H1 (cell line): Measurements from ENCODE around the gene SRSF7. TPM values are rescaled to one million over a fixed set of nuclear protein-coding genes. Genes with fewer than 3 reads are reported as not detected.

ENCODE experiments used
- CTCF ChIA-PET: fragments of 300-600 bp; sonication (Branson Sonifier 250); formaldehyde crosslinking; loops from one replicate; lab custom pipeline; 2021; ENCODE audit not compliant: partially characterized antibody; lab: Charles Lee
- POLR2A ChIA-PET: fragments of 300-600 bp; sonication (Branson Sonifier 250); formaldehyde crosslinking; loops from one replicate; lab custom pipeline; 2021; ENCODE audit warnings: inconsistent platforms; ENCODE audit not compliant: partially characterized antibody; lab: Charles Lee
- DNase-seq, 2 experiments: peaks; one replicate each; pipeline versions ENCODE4 v3.0.0 to v3.0.0-alpha.2; 2010 to 2022; ENCODE audit warnings: low spot score in 2 of 2, low read depth in 1 of 2, mixed read lengths in 1 of 2
- FAIRE-seq: peaks from 2 replicates; lab custom pipeline; 2011; peaks lifted over from hg19 to GRCh38; lab: Jason Lieb, UNC
- H2AFZ ChIP-seq: 2 replicates; pipeline ENCODE4 v1.8.1; 2012; ENCODE audit warnings: low read length, inconsistent platforms
- H2AK5ac ChIP-seq: 2 replicates; pipeline ENCODE4 v1.6.1; 2013; ENCODE audit warnings: low read depth, low read length
- H2BK120ac ChIP-seq: replicated peaks from 2 replicates; pipeline ENCODE3; 2013; ENCODE audit warnings: low read depth, low read length, inconsistent platforms
- H2BK12ac ChIP-seq: 2 replicates; pipeline ENCODE4 v1.6.1; 2013; ENCODE audit warnings: low read depth, low read length
- H2BK15ac ChIP-seq: 2 replicates; pipeline ENCODE4 v1.6.1; 2013; ENCODE audit warnings: low read length
- H2BK20ac ChIP-seq: 2 replicates; pipeline ENCODE4 v1.6.1; 2013; ENCODE audit warnings: low read length
- H2BK5ac ChIP-seq: 2 replicates; pipeline ENCODE4 v1.6.1; 2013; ENCODE audit warnings: low read depth, low read length
- H3K14ac ChIP-seq: 2 replicates; pipeline ENCODE4 v1.6.1; 2013; ENCODE audit warnings: inconsistent platforms; ENCODE audit not compliant: insufficient read length
- H3K18ac ChIP-seq: 2 replicates; pipeline ENCODE4 v1.6.1; 2013; ENCODE audit warnings: low read length; ENCODE audit errors: extremely low read depth
- H3K23ac ChIP-seq: 2 replicates; pipeline ENCODE4 v1.6.1; 2013; ENCODE audit warnings: inconsistent platforms; ENCODE audit not compliant: insufficient read length
- H3K23me2 ChIP-seq: 2 replicates; pipeline ENCODE4 v1.6.1; 2013; ENCODE audit warnings: low read depth, low read length
- H3K27ac ChIP-seq: 2 replicates; pipeline ENCODE4 v1.6.1; 2011; ENCODE audit warnings: low read depth, low read length, inconsistent platforms
- H3K27me3 ChIP-seq, 4 experiments: replicated peaks in 1 of 4; 1 replicate in 1 of 4; 2 replicates in 3 of 4; pipeline versions ENCODE4 v1.6.1 to v1.8.1; 2011 to 2013; ENCODE audit warnings: low read length in 3 of 4, mild to moderate bottlenecking in 3 of 4, inconsistent platforms in 2 of 4, mixed read lengths in 2 of 4, moderate library complexity in 1 of 4; ENCODE audit not compliant: control insufficient read depth in 3 of 4, insufficient read depth in 3 of 4; ENCODE audit errors: extremely low read depth in 1 of 4
- H3K36me3 ChIP-seq, 4 experiments: 2 replicates each; pipeline versions ENCODE4 v1.6.1 to v1.8.1; 2011 to 2013; ENCODE audit warnings: mild to moderate bottlenecking in 4 of 4, low read length in 3 of 4, moderate library complexity in 2 of 4, control low read depth in 1 of 4, inconsistent platforms in 1 of 4; ENCODE audit not compliant: insufficient read depth in 4 of 4, control insufficient read depth in 2 of 4
- H3K4ac ChIP-seq: replicated peaks from 2 replicates; pipeline ENCODE3; 2013; ENCODE audit warnings: low read length, low read depth, mixed read lengths, inconsistent platforms; ENCODE audit not compliant: insufficient read length
- H3K4me1 ChIP-seq, 4 experiments: replicated peaks in 1 of 4; 1 replicate in 1 of 4; 2 replicates in 3 of 4; pipeline versions ENCODE4 v1.6.1 to v1.8.1; 2011 to 2013; ENCODE audit warnings: low read length in 3 of 4, inconsistent platforms in 2 of 4, mixed read lengths in 1 of 4; ENCODE audit not compliant: insufficient read depth in 4 of 4, control insufficient read depth in 3 of 4
- H3K4me2 ChIP-seq, 2 experiments: 2 replicates each; pipeline versions ENCODE4 v1.6.1 to v1.8.1; 2011 to 2013; ENCODE audit warnings: low read depth in 2 of 2, low read length in 2 of 2, control low read depth in 1 of 2, inconsistent platforms in 1 of 2, mild to moderate bottlenecking in 1 of 2; ENCODE audit not compliant: insufficient read depth in 1 of 2
- H3K4me3 ChIP-seq, 4 experiments: fragments of 200-600, 300-600 bp in 1 of 4; sonication (generic), shearing (Covaris generic), sonication (Bioruptor Twin) in 1 of 4; 2 replicates each; pipeline versions ENCODE4 v1.5.1 to v1.8.1; 2011 to 2016; ENCODE audit warnings: low read length in 4 of 4, low read depth in 3 of 4, control low read depth in 2 of 4, inconsistent platforms in 2 of 4, mild to moderate bottlenecking in 2 of 4, mixed read lengths in 1 of 4, moderate library complexity in 1 of 4; ENCODE audit not compliant: insufficient read depth in 2 of 4; ENCODE audit errors: extremely low read depth in 1 of 4
- H3K56ac ChIP-seq: replicated peaks from 2 replicates; pipeline ENCODE3; 2013; ENCODE audit warnings: low read depth, mild to moderate bottlenecking, mixed read lengths, low read length, inconsistent platforms; ENCODE audit not compliant: insufficient read length
- H3K79me1 ChIP-seq: 2 replicates; pipeline ENCODE4 v1.6.1; 2013; ENCODE audit warnings: low read depth, low read length, control low read depth
- H3K79me2 ChIP-seq, 2 experiments: 2 replicates each; pipeline versions ENCODE4 v1.6.1 to v1.8.1; 2012 to 2013; ENCODE audit warnings: low read length in 2 of 2, mild to moderate bottlenecking in 2 of 2, inconsistent platforms in 1 of 2; ENCODE audit not compliant: insufficient read depth in 2 of 2, control insufficient read depth in 1 of 2
- H3K9ac ChIP-seq, 4 experiments: replicated peaks in 1 of 4; 1 replicate in 1 of 4; 2 replicates in 3 of 4; pipeline versions ENCODE4 v1.6.1 to v1.8.1; 2011 to 2013; ENCODE audit warnings: low read depth in 3 of 4, low read length in 3 of 4, control low read depth in 2 of 4, mild to moderate bottlenecking in 2 of 4, moderate library complexity in 2 of 4, inconsistent platforms in 1 of 4; ENCODE audit errors: extremely low read depth in 1 of 4
- H3K9me3 ChIP-seq, 2 experiments: 2 replicates each; pipeline versions ENCODE4 v1.6.1 to v1.8.1; 2012 to 2013; ENCODE audit warnings: mild to moderate bottlenecking in 2 of 2, moderate library complexity in 2 of 2, control low read depth in 1 of 2, inconsistent platforms in 1 of 2, low read depth in 1 of 2, low read length in 1 of 2, mixed read lengths in 1 of 2; ENCODE audit not compliant: insufficient read depth in 2 of 2
- H4K20me1 ChIP-seq, 2 experiments: replicated peaks in 1 of 2; 2 replicates each; pipeline versions ENCODE3 to v1.8.1; 2011 to 2013; ENCODE audit warnings: inconsistent platforms in 2 of 2, low read length in 2 of 2, mild to moderate bottlenecking in 1 of 2; ENCODE audit not compliant: insufficient read depth in 2 of 2, control insufficient read depth in 1 of 2
- H4K5ac ChIP-seq: 2 replicates; pipeline ENCODE4 v1.6.1; 2013; ENCODE audit warnings: low read length, low read depth, mixed read lengths, inconsistent platforms; ENCODE audit not compliant: insufficient read length
- H4K8ac ChIP-seq: 2 replicates; pipeline ENCODE4 v1.8.0; 2013; ENCODE audit warnings: mild to moderate bottlenecking, moderate library complexity, low read length, inconsistent platforms; ENCODE audit not compliant: insufficient read depth; ENCODE audit errors: extremely low read depth
- H4K91ac ChIP-seq: replicated peaks from 2 replicates; pipeline ENCODE3; 2013; ENCODE audit warnings: low read length, mixed read lengths, inconsistent platforms; ENCODE audit not compliant: insufficient read length
- EP300 ChIP-seq, 2 experiments: IDR thresholded peaks; 1 replicate in 1 of 2; 2 replicates in 1 of 2; pipeline ENCODE4 v1.6.1; 2011 to 2012; ENCODE audit warnings: low read depth in 2 of 2, low read length in 2 of 2, mild to moderate bottlenecking in 2 of 2, borderline replicate concordance in 1 of 2, inconsistent platforms in 1 of 2, moderate library complexity in 1 of 2
- HDAC6 ChIP-seq: IDR thresholded peaks from one replicate; pipeline ENCODE4 v1.7.1; 2012; ENCODE audit warnings: low read depth, mild to moderate bottlenecking, inconsistent platforms, low read length, moderate library complexity
- JUND ChIP-seq: IDR thresholded peaks from 2 replicates; pipeline ENCODE4 v1.6.1; 2011; ENCODE audit warnings: mild to moderate bottlenecking, improper control_type of control experiment, low read length
- KDM1A ChIP-seq: fragments of 200-600, 300-600 bp; sonication (generic); IDR thresholded peaks from 2 replicates; pipeline ENCODE4 v1.7.1; 2016; ENCODE audit warnings: mild to moderate bottlenecking, low read length, borderline replicate concordance
- NRF1 ChIP-seq: IDR thresholded peaks from 2 replicates; pipeline ENCODE4 v1.6.1; 2011; ENCODE audit warnings: mild to moderate bottlenecking, low read depth, low read length, improper control_type of control experiment
- POLR2AphosphoS5 ChIP-seq: IDR thresholded peaks from 2 replicates; pipeline ENCODE4 v1.6.1; 2011; ENCODE audit warnings: low read depth, low read length
- SAP30 ChIP-seq: fragments of 300-600 bp; sonication (generic); IDR thresholded peaks from 2 replicates; pipeline ENCODE4 v1.7.1; 2012; ENCODE audit warnings: low read length, moderate library complexity, mild to moderate bottlenecking, inconsistent platforms; ENCODE audit not compliant: insufficient read depth, insufficient replicate concordance
- SIRT6 ChIP-seq: IDR thresholded peaks from one replicate; pipeline ENCODE4 v1.7.1; 2012; ENCODE audit warnings: low read length, inconsistent platforms
- USF2 ChIP-seq: IDR thresholded peaks from 2 replicates; pipeline ENCODE4 v1.6.1; 2011; ENCODE audit warnings: low read length, improper control_type of control experiment
- WGBS, 2 experiments: shearing (Covaris generic) in 1 of 2; methylation state at CpG; one replicate each; pipeline versions ENCODE4 v1.1.6 to v1.1.7; 2013 to 2015; ENCODE audit warnings: low lambda C conversion rate in 2 of 2, mixed read lengths in 2 of 2, inconsistent platforms in 1 of 2, low coverage in 1 of 2, missing lambda C conversion rate in 1 of 2; ENCODE audit not compliant: insufficient replicate concordance in 2 of 2, insufficient coverage in 1 of 2, insufficient read length in 1 of 2; ENCODE audit errors: extremely low coverage in 1 of 2, missing lambda C conversion rate in 1 of 2; 5-methylcytosine and 5-hydroxymethylcytosine counted together
- polyA plus RNA-seq, 7 experiments: library from polyadenylated mRNA; depleted of rRNA in 3 of 7; stranded (reverse) in 5 of 7; unstranded in 2 of 7; fragments of >200 nt in 5 of 7; fragments of 200-250 nt in 2 of 7; gene quantifications; 1 replicate in 5 of 7; 2 replicates in 1 of 7; 4 replicates in 1 of 7; pipeline versions ENCODE4 v1.2.1 to v1.2.3, GENCODE V29; 2011 to 2013; ENCODE audit warnings: missing spikeins in 2 of 7, mixed read lengths in 2 of 7
- total RNA-seq: library from RNA; stranded (reverse); fragmentation: NEBNext Ultra II Directional; extraction: Animal tissue kit (Norgen Biotek cat#: 25700); gene quantifications from 2 replicates; pipeline ENCODE4 v1.2.1, GENCODE V29; 2021

SRSF7 gene
- total and polyA plus RNA-seq, 2 of the 8 experiments (the other 6 are each of a cell fraction or from before 2014, with no cell fraction given): 370 to 415 TPM

GRCh38 chr2:38700113-38700785 is 50.9 kb downstream of the SRSF7 start:
- Histone ChIP-seq H2BK20ac (no peak overlapping the region), H4K91ac (no peak overlapping the region), H3K56ac (no peak overlapping the region), H3K18ac (no peak overlapping the region), H3K4me1 (no peaks in the 10 kb centered on the region), H3K79me2 (no peaks in the 10 kb centered on the region), H3K23me2 (no peaks in the 10 kb centered on the region), H3K4me2 (no peak overlapping the region), H4K5ac (no peak overlapping the region), H2BK120ac (no peak overlapping the region), H3K14ac (no peak overlapping the region), H3K4ac (no peak overlapping the region), H3K27ac (no peak overlapping the region), H3K36me3 (no peaks in the 10 kb centered on the region), H2BK15ac (no peak overlapping the region), H2AK5ac (no peak overlapping the region)
- 90% methylated on average over 9 of the region's 9 CpGs; no CpG with 5 or more reads in 1 of the 2 experiments for WGBS, 2 experiments
- TF ChIP-seq HDAC6 (no peak), NRF1 (no peak), SIRT6 (no peak), EP300 (IDR thresholded peaks at IDR 0.05; ENCODE audit: borderline replicate concordance in 1 of 2, low read depth in 2 of 2, low read length in 2 of 2) (no peak), KDM1A (no peak), JUND (no peak), POLR2AphosphoS5 (no peak), SAP30 (no peak), USF2 (no peak)
- TF ChIP-seq, all 59 proteins: peak for 0
- H2AFZ ChIP-seq: no peak overlapping the region
- H4K8ac ChIP-seq: no peak overlapping the region
- H2BK12ac ChIP-seq: no peak overlapping the region
- no peak overlapping the region for H3K23ac ChIP-seq
- H3K79me1 ChIP-seq: no peaks in the 10 kb centered on the region
- H3K27me3 ChIP-seq: no peaks in the 10 kb centered on the region
- H4K20me1 ChIP-seq: no peaks in the 10 kb centered on the region
- H3K4me3 ChIP-seq: no peak overlapping the region
- ChIA-PET POLR2A (no interaction called here), CTCF (interaction anchor here (0.9 to 1.0 kb wide), 2 partner anchors 8 to 34 kb away, joined by 3 to 4 read pairs; no protein-coding TSS in a partner anchor)
- no peaks in the 10 kb centered on the region for H3K9me3 ChIP-seq
- H3K9ac ChIP-seq: no peak overlapping the region
- no peak overlapping the region for H2BK5ac ChIP-seq
- DNase-seq (no peak), FAIRE-seq (no peak)
